A549 treated with CORT108297 at 1 μM for 4 hours (cell line): ENCODE data around the gene MRAS. TPM values are rescaled to one million over a fixed set of nuclear protein-coding genes. Genes with fewer than 3 reads are reported as not detected.

Source experiments
- total RNA-seq: library from RNA; stranded (reverse); fragments of 200-300 nt; extraction: Qiagen RNA extraction; gene quantifications from 5 replicates; pipeline ENCODE4 v1.2.3, GENCODE V29; 2022

Gene MRAS
- total RNA-seq = 8.1 to 11.7 TPM (median 10.5 TPM) in 5 replicates

GRCh38 chr3:138347960-138348753 lies at the start of gene MRAS:
MRAS (plus strand) TSS chr3:138348579; CDS start chr3:138372884, 24,305 bp downstream.

GRCh38 chr3:138329127-138329983 lies 19.0 kb upstream of the MRAS start, which contains the start of gene NME9:
NME9 (minus strand) TSS chr3:138329851; CDS start chr3:138329335, 516 bp downstream.

GRCh38 chr3:138434276-138434874 lies 86.0 kb downstream of the MRAS start, which contains the start of gene ESYT3:
ESYT3 (plus strand) TSS chr3:138434616; CDS start chr3:138434799, 183 bp downstream.

Other genes with a start within 250 kb of the MRAS start
- 5.6 to 8.2 TPM (median 7.9 TPM) in 5 replicates for gene DZIP1L, start 233.0 kb upstream of the MRAS start, total RNA-seq
- gene A4GNT, start 216.2 kb upstream of the MRAS start, total RNA-seq = not detected in 5 replicates
- gene DBR1, start 173.7 kb upstream of the MRAS start, total RNA-seq = 11.1 to 14.7 TPM (median 11.7 TPM) in 5 replicates
- 22.2 to 29.6 TPM (median 28.5 TPM) in 5 replicates for gene ARMC8, start 161.3 kb upstream of the MRAS start, total RNA-seq
- 0.42 TPM in 1 of 5 replicates, not detected in the others for gene NME9, start 18.7 kb upstream of the MRAS start, total RNA-seq
- 0.63 to 1.2 TPM (median 0.85 TPM) in 5 replicates for gene ESYT3, start 86.0 kb downstream of the MRAS start, total RNA-seq
- 4.9 to 8.5 TPM (median 5.7 TPM) in 5 replicates for gene CEP70, start 245.7 kb downstream of the MRAS start, total RNA-seq